Esophagus (tissue), 2 donors: ENCODE data around the gene TGM5. TPM values are rescaled to one million over a fixed set of nuclear protein-coding genes. Genes with fewer than 3 reads are reported as not detected.
"Not testable (repeated sequence)": the region's sequence is repeated elsewhere in the genome, so short reads cannot be mapped to it uniquely, and the experiment has no call there.

Experiments
- H3K27ac ChIP-seq, 2 donors: one replicate each; pipeline ENCODE4 v1.5.1; 2013; ENCODE audit warnings: low read depth in 2 of 2, mild to moderate bottlenecking in 2 of 2, inconsistent platforms in 1 of 2, low read length in 1 of 2, moderate library complexity in 1 of 2
- H3K27me3 ChIP-seq, 2 donors: one replicate each; pipeline ENCODE4 v1.6.1; 2013; ENCODE audit warnings: low read length in 2 of 2, control low read depth in 1 of 2, mild to moderate bottlenecking in 1 of 2; ENCODE audit not compliant: insufficient read depth in 2 of 2, control insufficient read depth in 1 of 2
- H3K36me3 ChIP-seq, 2 donors: one replicate each; pipeline ENCODE4 v1.6.1; 2013; ENCODE audit warnings: low read length in 1 of 2; ENCODE audit not compliant: control insufficient read depth in 2 of 2, insufficient read depth in 2 of 2
- H3K4me1 ChIP-seq, 2 donors: one replicate each; pipeline ENCODE4 v1.6.1; 2013; ENCODE audit warnings: low read length in 1 of 2; ENCODE audit not compliant: control insufficient read depth in 2 of 2, insufficient read depth in 2 of 2
- H3K4me3 ChIP-seq, 2 donors: one replicate each; pipeline ENCODE4 v1.5.1; 2013; ENCODE audit warnings: low read length in 2 of 2, mild to moderate bottlenecking in 2 of 2, low read depth in 1 of 2, moderate library complexity in 1 of 2
- H3K9me3 ChIP-seq, 2 donors: one replicate each; pipeline ENCODE4 v1.6.1; 2013; ENCODE audit warnings: mild to moderate bottlenecking in 2 of 2, low read depth in 1 of 2, low read length in 1 of 2, moderate library complexity in 1 of 2; ENCODE audit not compliant: control insufficient read depth in 2 of 2, insufficient read depth in 1 of 2
- WGBS, 2 donors: extraction: QIAGEN DNeasy Blood & Tissue Kit; methylation state at CpG; one replicate each; pipeline ENCODE4 v1.1.7; 2013; 5-methylcytosine and 5-hydroxymethylcytosine counted together
- polyA plus RNA-seq, 2 donors: library from polyadenylated mRNA; stranded (reverse); fragments of 200-250 nt; gene quantifications; one replicate each; pipeline ENCODE4 v1.2.3, GENCODE V29; 2013
- donor health status: healthy with polysubstance abuse.
- donor health status: Bipolar disorder and iron deficiency.

The TGM5 gene
- polyA plus RNA-seq, 2 donors: 9.5 to 12.9 TPM

GRCh38 chr15:43204016-43204901 lies 62.5 kb downstream of the TGM5 start:
- no peaks in the 10 kb centered on the region for H3K4me1 ChIP-seq
- no peaks in the 10 kb centered on the region for H3K9me3 ChIP-seq
- no peak overlapping the region for H3K4me3 ChIP-seq
- H3K27ac ChIP-seq: no peak overlapping the region
- 35 to 37% methylated on average over 8 of the region's 8 CpGs for WGBS, 2 donors
- no peaks in the 10 kb centered on the region for H3K36me3 ChIP-seq
- no peaks in the 10 kb centered on the region for H3K27me3 ChIP-seq

GRCh38 chr15:43199945-43200488 lies 66.7 kb downstream of the TGM5 start:
- no peak overlapping the region for H3K27ac ChIP-seq
- no peaks in the 10 kb centered on the region for H3K27me3 ChIP-seq
- peaks cover 6 to 8% of the 10 kb centered on the region in 2 donors for H3K36me3 ChIP-seq
- no peak overlapping the region for H3K4me3 ChIP-seq
- no peaks in the 10 kb centered on the region for H3K9me3 ChIP-seq
- 84 to 88% methylated on average over 3 of the region's 3 CpGs for WGBS, 2 donors
- H3K4me1 ChIP-seq: no peaks in the 10 kb centered on the region

- H3K4me3 ChIP-seq: no peak overlapping the region
- no peaks in the 10 kb centered on the region for H3K4me1 ChIP-seq
- no peak overlapping the region for H3K27ac ChIP-seq
- no peaks in the 10 kb centered on the region for H3K9me3 ChIP-seq
- no peaks in the 10 kb centered on the region for H3K27me3 ChIP-seq
- 96 to 97% methylated on average over 3 of the region's 3 CpGs for WGBS, 2 donors
- peaks cover 8 to 13% of the 10 kb centered on the region in 2 donors for H3K36me3 ChIP-seq
Observed at GRCh38 chr15:43198992-43199391, 67.7 kb downstream of the TGM5 start.

GRCh38 chr15:43198556-43198955 lies 68.2 kb downstream of the TGM5 start:
- H3K4me3 ChIP-seq, H3K27me3 ChIP-seq, H3K4me1 ChIP-seq, H3K27ac ChIP-seq, H3K9me3 ChIP-seq: not testable (repeated sequence)
- peaks cover 8 to 13% of the 10 kb centered on the region in 2 donors for H3K36me3 ChIP-seq
- 96 to 97% methylated on average over 4 of the region's 4 CpGs for WGBS, 2 donors

- 88 to 93% methylated on average over 3 of the region's 3 CpGs for WGBS, 2 donors
- H3K9me3 ChIP-seq, H3K27ac ChIP-seq, H3K4me3 ChIP-seq, H3K4me1 ChIP-seq, H3K27me3 ChIP-seq: not testable (repeated sequence)
- peaks cover 11 to 13% of the 10 kb centered on the region in 2 donors for H3K36me3 ChIP-seq
Observed at GRCh38 chr15:43197773-43198172, 69.0 kb downstream of the TGM5 start.

GRCh38 chr15:43196760-43197548 lies 69.8 kb downstream of the TGM5 start:
- Histone ChIP-seq H3K27me3 (no peaks in the 10 kb centered on the region), H3K27ac (no peak overlapping the region), H3K4me3 (no peak overlapping the region), H3K36me3 (peaks cover 13% of the 10 kb centered on the region in 2 donors), H3K4me1 (no peaks in the 10 kb centered on the region), H3K9me3 (no peaks in the 10 kb centered on the region)
- 90 to 92% methylated on average over 10 of the region's 10 CpGs for WGBS, 2 donors

GRCh38 chr15:43194795-43195194 lies 71.9 kb downstream of the TGM5 start:
- no peaks in the 10 kb centered on the region for H3K27me3 ChIP-seq
- WGBS, 2 donors: 86 to 93% methylated on average over 2 of the region's 2 CpGs
- no peaks in the 10 kb centered on the region for H3K9me3 ChIP-seq
- H3K36me3 ChIP-seq: peaks cover 21 to 22% of the 10 kb centered on the region in 2 donors
- H3K27ac ChIP-seq: no peak overlapping the region
- H3K4me1 ChIP-seq: no peaks in the 10 kb centered on the region
- H3K4me3 ChIP-seq: no peak overlapping the region

GRCh38 chr15:43193710-43194109 lies 73.0 kb downstream of the TGM5 start:
- no peak overlapping the region for H3K27ac ChIP-seq
- H3K4me3 ChIP-seq: no peak overlapping the region
- 93 to 96% methylated on average over 2 of the region's 2 CpGs for WGBS, 2 donors
- H3K36me3 ChIP-seq: peaks cover 21 to 22% of the 10 kb centered on the region in 2 donors
- H3K4me1 ChIP-seq: no peaks in the 10 kb centered on the region
- H3K27me3 ChIP-seq: no peaks in the 10 kb centered on the region
- H3K9me3 ChIP-seq: no peaks in the 10 kb centered on the region

GRCh38 chr15:43190178-43190577 lies 76.5 kb downstream of the TGM5 start:
- H3K27ac ChIP-seq: no peak overlapping the region
- no peaks in the 10 kb centered on the region for H3K4me1 ChIP-seq
- peaks cover 14 to 15% of the 10 kb centered on the region in 2 donors for H3K36me3 ChIP-seq
- no peak overlapping the region for H3K4me3 ChIP-seq
- no peaks in the 10 kb centered on the region for H3K27me3 ChIP-seq
- 74 to 85% methylated on average over 1 of the region's 1 CpG for WGBS, 2 donors
- H3K9me3 ChIP-seq: no peaks in the 10 kb centered on the region
